GM12874 (cell line): ENCODE results near the gene VENTX.

Experiments
- TF ChIP-seq, protein P1 (sequence below): IDR thresholded peaks from 2 replicates; pipeline ENCODE4 v1.5.1; 2011; ENCODE audit warnings: low read depth, mild to moderate bottlenecking, control low read depth, low read length, moderate library complexity; ENCODE audit not compliant: insufficient read depth

Gene VENTX

DNA sequence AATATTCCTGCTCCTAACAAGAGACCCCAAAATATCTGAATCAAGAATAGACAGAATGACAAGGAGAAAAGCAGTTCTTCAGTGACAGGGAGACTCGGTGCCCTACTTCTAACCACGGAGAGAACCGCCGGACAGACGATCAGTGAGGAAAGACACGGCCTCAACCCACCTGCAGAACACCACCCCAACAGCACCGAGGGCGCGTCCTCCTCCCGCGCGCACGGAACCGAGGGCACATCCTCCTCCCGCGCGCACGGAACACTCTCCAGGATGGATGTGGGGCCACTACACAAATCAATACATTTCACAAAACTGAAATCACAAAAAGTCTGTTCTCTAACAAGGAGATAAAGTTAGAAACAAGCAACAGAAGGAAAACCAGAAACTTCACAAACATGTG, 48.7 kb downstream of the VENTX start:
- TF ChIP-seq, protein P1, sequence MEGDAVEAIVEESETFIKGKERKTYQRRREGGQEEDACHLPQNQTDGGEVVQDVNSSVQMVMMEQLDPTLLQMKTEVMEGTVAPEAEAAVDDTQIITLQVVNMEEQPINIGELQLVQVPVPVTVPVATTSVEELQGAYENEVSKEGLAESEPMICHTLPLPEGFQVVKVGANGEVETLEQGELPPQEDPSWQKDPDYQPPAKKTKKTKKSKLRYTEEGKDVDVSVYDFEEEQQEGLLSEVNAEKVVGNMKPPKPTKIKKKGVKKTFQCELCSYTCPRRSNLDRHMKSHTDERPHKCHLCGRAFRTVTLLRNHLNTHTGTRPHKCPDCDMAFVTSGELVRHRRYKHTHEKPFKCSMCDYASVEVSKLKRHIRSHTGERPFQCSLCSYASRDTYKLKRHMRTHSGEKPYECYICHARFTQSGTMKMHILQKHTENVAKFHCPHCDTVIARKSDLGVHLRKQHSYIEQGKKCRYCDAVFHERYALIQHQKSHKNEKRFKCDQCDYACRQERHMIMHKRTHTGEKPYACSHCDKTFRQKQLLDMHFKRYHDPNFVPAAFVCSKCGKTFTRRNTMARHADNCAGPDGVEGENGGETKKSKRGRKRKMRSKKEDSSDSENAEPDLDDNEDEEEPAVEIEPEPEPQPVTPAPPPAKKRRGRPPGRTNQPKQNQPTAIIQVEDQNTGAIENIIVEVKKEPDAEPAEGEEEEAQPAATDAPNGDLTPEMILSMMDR: no peak

GRCh38 chr10:133287832-133288500, 50.3 kb downstream of the VENTX start:
- TF ChIP-seq, protein P1: no peak

GRCh38 chr10:133289761-133290160, 52.1 kb downstream of the VENTX start:
- TF ChIP-seq, protein P1: no peak
